ENCODE results near the gene METTL21C.

The METTL21C gene

GRCh38 chr13:102683637-102684036 lies 11.2 kb downstream of the METTL21C start:
- H3K9me3 ChIP-seq, result no peaks in the 10 kb centered on the region
- peaks cover 5 to 21% of the 10 kb centered on the region in 2 experiments for H3K4me1 ChIP-seq (ENCODE audit: control insufficient read depth in 1 of 2, insufficient read depth in 1 of 2, low read depth in 1 of 2, low read length in 1 of 2)
- H3K27ac ChIP-seq, result no peak overlapping the region
- no peak for TF ChIP-seq CTCF (IDR thresholded peaks at IDR 0.05)
- peaks cover 10% of the 10 kb centered on the region for H3K36me3 ChIP-seq
- H3K4me3 ChIP-seq (ENCODE audit: low read depth in 1 of 2, low read length in 1 of 2), result no peak overlapping the region
- peaks cover 18% of the 10 kb centered on the region for H3K27me3 ChIP-seq

GRCh38 chr13:102682727-102683126 lies 12.1 kb downstream of the METTL21C start:
- peaks cover 5 to 21% of the 10 kb centered on the region in 2 experiments for H3K4me1 ChIP-seq (ENCODE audit: control insufficient read depth in 1 of 2, insufficient read depth in 1 of 2, low read depth in 1 of 2, low read length in 1 of 2)
- no peak overlapping the region for H3K27ac ChIP-seq
- no peaks in the 10 kb centered on the region for H3K9me3 ChIP-seq
- H3K27me3 ChIP-seq, result peaks cover 10% of the 10 kb centered on the region
- H3K4me3 ChIP-seq (ENCODE audit: low read depth in 1 of 2, low read length in 1 of 2), result no peak overlapping the region
- peaks cover 12% of the 10 kb centered on the region for H3K36me3 ChIP-seq
- TF ChIP-seq CTCF (IDR thresholded peaks at IDR 0.05), result no peak

- H3K4me1 ChIP-seq (ENCODE audit: control insufficient read depth in 1 of 2, insufficient read depth in 1 of 2, low read depth in 1 of 2, low read length in 1 of 2), result peaks cover 5 to 21% of the 10 kb centered on the region in 2 experiments
- H3K36me3 ChIP-seq, result peaks cover 17% of the 10 kb centered on the region
- no peak for TF ChIP-seq CTCF (IDR thresholded peaks at IDR 0.05)
- no peak overlapping the region for H3K27ac ChIP-seq
- no peak overlapping the region for H3K4me3 ChIP-seq (ENCODE audit: low read depth in 1 of 2, low read length in 1 of 2)
- peaks cover 10% of the 10 kb centered on the region for H3K27me3 ChIP-seq
- no peaks in the 10 kb centered on the region for H3K9me3 ChIP-seq
Measured at GRCh38 chr13:102682211-102682610, 12.6 kb downstream of the METTL21C start.

- H3K27me3 ChIP-seq, result peaks cover 3% of the 10 kb centered on the region
- no peaks in the 10 kb centered on the region for H3K9me3 ChIP-seq
- peaks cover 27% of the 10 kb centered on the region for H3K36me3 ChIP-seq
- TF ChIP-seq CTCF (IDR thresholded peaks at IDR 0.05), result no peak
- peaks cover 5 to 21% of the 10 kb centered on the region in 2 experiments for H3K4me1 ChIP-seq (ENCODE audit: control insufficient read depth in 1 of 2, insufficient read depth in 1 of 2, low read depth in 1 of 2, low read length in 1 of 2)
- peak overlapping the region; percentile 76 for H3K27ac ChIP-seq
- peak overlapping the region in 1 of 2 experiments; percentile 39 for H3K4me3 ChIP-seq (ENCODE audit: low read depth in 1 of 2, low read length in 1 of 2)
Measured at GRCh38 chr13:102680842-102681740, 13.8 kb downstream of the METTL21C start.

- Histone ChIP-seq H3K4me3 (ENCODE audit: low read depth in 1 of 2, low read length in 1 of 2) (no peak overlapping the region), H3K4me1 (ENCODE audit: control insufficient read depth in 1 of 2, insufficient read depth in 1 of 2, low read depth in 1 of 2, low read length in 1 of 2) (peaks cover 5 to 21% of the 10 kb centered on the region in 2 experiments), H3K9me3 (no peaks in the 10 kb centered on the region), H3K36me3 (peaks cover 34% of the 10 kb centered on the region), H3K27me3 (no peaks in the 10 kb centered on the region), H3K27ac (peak overlapping the region; percentile 76)
- no peak for TF ChIP-seq CTCF (IDR thresholded peaks at IDR 0.05)
Measured at GRCh38 chr13:102680133-102680717, 14.6 kb downstream of the METTL21C start.

Data from neutrophil (primary cell).